GM10266 (cell line): Measurements from ENCODE around the gene GOPC.

ENCODE experiments used
- DNase-seq: peaks from one replicate; pipeline ENCODE4 v3.0.0; 2012; ENCODE audit errors: extremely low spot score
- CTCF ChIP-seq: IDR thresholded peaks from 2 replicates; pipeline ENCODE4 v1.5.1; 2012; ENCODE audit warnings: mild to moderate bottlenecking, low read depth; ENCODE audit not compliant: control insufficient read depth, insufficient read depth; ENCODE audit errors: missing control alignments

The GOPC gene

DNA sequence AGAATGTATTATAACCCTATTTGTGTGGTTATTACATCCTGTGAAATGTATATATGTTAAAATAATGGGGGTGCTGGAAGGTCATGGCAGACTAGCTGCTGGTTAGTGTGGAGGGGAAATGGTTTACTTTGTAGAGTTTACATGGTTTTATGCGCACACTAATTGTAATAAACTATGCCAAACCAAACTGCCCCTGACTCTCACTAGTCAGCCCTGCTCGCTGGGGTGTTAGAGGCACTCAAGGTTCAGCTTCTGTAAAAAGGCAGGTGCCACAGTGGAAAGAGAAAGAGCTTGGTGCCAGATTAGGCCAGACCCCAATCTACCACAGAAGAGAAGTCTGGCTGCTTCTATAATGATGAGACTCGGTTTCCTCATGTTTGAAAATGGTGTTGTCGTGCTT is 52.7 kb downstream of the GOPC start:
- no peak for TF ChIP-seq CTCF
- no peak for DNase-seq

DNA sequence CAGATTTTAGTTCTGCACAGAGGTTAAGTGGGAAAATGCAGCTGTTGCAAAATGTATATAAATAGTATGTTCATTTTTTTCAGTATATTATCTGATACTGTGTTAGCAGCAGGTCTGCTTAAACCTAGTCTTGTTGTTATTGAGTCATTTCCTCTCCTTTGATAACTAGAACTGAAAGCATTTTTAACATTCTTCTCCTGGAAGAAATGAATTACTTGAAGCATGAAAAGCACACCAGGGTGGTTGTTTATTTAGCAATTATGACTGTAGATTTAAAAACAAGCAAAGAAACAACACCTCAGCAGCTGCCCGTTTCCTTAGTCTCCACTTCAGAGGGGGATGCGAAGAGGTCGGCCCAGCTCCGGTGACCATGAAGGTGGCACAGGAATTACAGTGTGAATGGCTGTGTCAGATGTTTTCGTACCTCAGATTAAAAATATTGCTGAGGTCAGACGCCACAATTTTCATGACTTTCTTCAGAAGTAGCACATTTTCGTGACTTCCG is 53.5 kb downstream of the GOPC start:
- TF ChIP-seq CTCF: no peak

DNA sequence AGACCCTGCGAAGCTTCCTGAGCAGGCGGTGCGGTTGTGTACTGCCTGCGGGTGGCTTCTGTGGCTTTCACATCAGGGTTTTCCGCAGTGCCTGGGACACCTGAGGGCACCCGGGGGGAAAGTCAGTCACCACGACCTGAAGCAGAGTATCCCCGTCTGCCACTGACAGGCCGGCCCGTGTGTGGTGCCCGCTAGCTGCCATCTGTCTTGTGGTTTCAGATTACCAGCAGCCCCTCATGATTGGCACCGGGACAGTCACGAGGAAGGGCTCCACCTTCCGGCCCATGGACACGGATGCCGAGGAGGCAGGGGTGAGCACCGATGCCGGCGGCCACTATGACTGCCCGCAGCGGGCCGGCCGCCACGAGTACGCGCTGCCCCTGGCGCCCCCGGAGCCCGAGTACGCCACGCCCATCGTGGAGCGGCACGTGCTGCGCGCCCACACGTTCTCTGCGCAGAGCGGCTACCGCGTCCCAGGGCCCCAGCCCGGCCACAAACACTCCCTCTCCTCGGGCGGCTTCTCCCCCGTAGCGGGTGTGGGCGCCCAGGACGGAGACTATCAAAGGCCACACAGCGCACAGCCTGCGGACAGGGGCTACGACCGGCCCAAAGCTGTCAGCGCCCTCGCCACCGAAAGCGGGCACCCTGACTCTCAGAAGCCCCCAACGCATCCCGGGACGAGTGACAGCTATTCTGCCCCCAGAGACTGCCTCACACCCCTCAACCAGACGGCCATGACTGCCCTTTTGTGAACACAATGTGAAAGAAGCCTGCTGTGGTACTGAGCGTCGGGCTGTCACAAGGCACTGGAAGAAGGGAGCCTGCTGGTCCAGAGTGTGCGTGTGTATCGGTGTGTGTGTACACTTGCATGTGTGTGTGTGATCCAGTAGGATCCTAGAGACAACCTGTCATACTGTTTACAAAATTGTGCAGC is 54.4 kb downstream of the GOPC start:
- TF ChIP-seq CTCF: peak; percentile 28
- peak; percentile 40 for DNase-seq

More for the DNA sequence above, 53.5 kb downstream of the GOPC start:
- no peak for DNase-seq

- DNase-seq: no peak
- no peak for TF ChIP-seq CTCF
These were observed 55.6 kb downstream of the GOPC start for GRCh38 chr6:117546674-117547073.

- no peak for TF ChIP-seq CTCF
These were observed 57.1 kb downstream of the GOPC start for GRCh38 chr6:117545161-117545595.

GRCh38 chr6:117544716-117545115 is 57.6 kb downstream of the GOPC start:
- no peak for DNase-seq

More at GRCh38 chr6:117545161-117545595, 57.1 kb downstream of the GOPC start:
- no peak for DNase-seq

More at GRCh38 chr6:117544716-117545115, 57.6 kb downstream of the GOPC start:
- no peak for TF ChIP-seq CTCF
